H54 (cell line): ENCODE data around the gene NTF4.

Source experiments
- DNase-seq: peaks from one replicate; pipeline ENCODE4 v3.0.0; 2011; ENCODE audit warnings: low spot score, mixed read lengths; ENCODE audit not compliant: insufficient read length
- FAIRE-seq: peaks from 3 replicates; lab custom pipeline; 2011; peaks lifted over from hg19 to GRCh38; lab: Jason Lieb, UNC
- POLR2A ChIP-seq: IDR thresholded peaks from 2 replicates; pipeline ENCODE4 v1.6.1; 2011; ENCODE audit warnings: low read depth, mild to moderate bottlenecking, low read length

NTF4 gene

GRCh38 chr19:49102303-49102702 is 37.7 kb upstream of the NTF4 start:
- no peak for TF ChIP-seq POLR2A
- no peak for FAIRE-seq
- DNase-seq = no peak

- no peak for TF ChIP-seq POLR2A
- DNase-seq (no peak), FAIRE-seq (no peak)
Observed at GRCh38 chr19:49101160-49101559, 36.5 kb upstream of the NTF4 start.

- FAIRE-seq = no peak
- no peak for TF ChIP-seq POLR2A
- DNase-seq = no peak
Observed at GRCh38 chr19:49098795-49099194, 34.2 kb upstream of the NTF4 start.

- FAIRE-seq (peak; percentile 52), DNase-seq (peak; percentile 62)
- no peak for TF ChIP-seq POLR2A
Observed at GRCh38 chr19:49097453-49098288, 33.1 kb upstream of the NTF4 start.

- DNase-seq = no peak
- no peak for FAIRE-seq
- no peak for TF ChIP-seq POLR2A
Observed at GRCh38 chr19:49094505-49095482, 30.2 kb upstream of the NTF4 start.

- TF ChIP-seq POLR2A = no peak
- no peak for DNase-seq
- no peak for FAIRE-seq
Observed at GRCh38 chr19:49092686-49093085, 28.1 kb upstream of the NTF4 start.

GRCh38 chr19:49091391-49092038 is 26.9 kb upstream of the NTF4 start:
- DNase-seq (no peak), FAIRE-seq (no peak)
- no peak for TF ChIP-seq POLR2A

GRCh38 chr19:49086296-49086695 is 21.7 kb upstream of the NTF4 start:
- no peak for TF ChIP-seq POLR2A
- no peak for DNase-seq
- FAIRE-seq = no peak

GRCh38 chr19:49085868-49086232 is 21.2 kb upstream of the NTF4 start:
- DNase-seq = no peak
- FAIRE-seq = no peak
- no peak for TF ChIP-seq POLR2A

GRCh38 chr19:49085020-49085867 is 20.6 kb upstream of the NTF4 start, which contains the start of gene SNRNP70:
SNRNP70 (plus strand) TSS chr19:49085451; CDS start chr19:49086415, 964 bp downstream.
- DNase-seq = peak; percentile 95
- FAIRE-seq = no peak
- TF ChIP-seq POLR2A = peak; percentile 65; the same call in 1 of the 2 replicates

GRCh38 chr19:49084206-49085019 is 19.8 kb upstream of the NTF4 start:
- no peak for TF ChIP-seq POLR2A
- FAIRE-seq = no peak
- no peak for DNase-seq

- DNase-seq = no peak
- FAIRE-seq = no peak
- TF ChIP-seq POLR2A = no peak
Observed at GRCh38 chr19:49081273-49081672, 16.7 kb upstream of the NTF4 start.
